HG02943 (cell line): ENCODE data around the gene TPD52L1.
"Not testable (repeated sequence)": the region's sequence is repeated elsewhere in the genome, so short reads cannot be mapped to it uniquely, and the experiment has no call there.

ENCODE experiments used
- ATAC-seq: cut with Tn5 transposase; IDR thresholded peaks from one replicate; pipeline ENCODE4 v1.9.1; 2021; ENCODE audit warnings: mild to moderate bottlenecking, low read depth, moderate library complexity; ENCODE audit not compliant: unreplicated experiment

The TPD52L1 gene

GRCh38 chr6:125264476-125264875, 110.9 kb downstream of the TPD52L1 start:
- no peak for ATAC-seq

DNA sequence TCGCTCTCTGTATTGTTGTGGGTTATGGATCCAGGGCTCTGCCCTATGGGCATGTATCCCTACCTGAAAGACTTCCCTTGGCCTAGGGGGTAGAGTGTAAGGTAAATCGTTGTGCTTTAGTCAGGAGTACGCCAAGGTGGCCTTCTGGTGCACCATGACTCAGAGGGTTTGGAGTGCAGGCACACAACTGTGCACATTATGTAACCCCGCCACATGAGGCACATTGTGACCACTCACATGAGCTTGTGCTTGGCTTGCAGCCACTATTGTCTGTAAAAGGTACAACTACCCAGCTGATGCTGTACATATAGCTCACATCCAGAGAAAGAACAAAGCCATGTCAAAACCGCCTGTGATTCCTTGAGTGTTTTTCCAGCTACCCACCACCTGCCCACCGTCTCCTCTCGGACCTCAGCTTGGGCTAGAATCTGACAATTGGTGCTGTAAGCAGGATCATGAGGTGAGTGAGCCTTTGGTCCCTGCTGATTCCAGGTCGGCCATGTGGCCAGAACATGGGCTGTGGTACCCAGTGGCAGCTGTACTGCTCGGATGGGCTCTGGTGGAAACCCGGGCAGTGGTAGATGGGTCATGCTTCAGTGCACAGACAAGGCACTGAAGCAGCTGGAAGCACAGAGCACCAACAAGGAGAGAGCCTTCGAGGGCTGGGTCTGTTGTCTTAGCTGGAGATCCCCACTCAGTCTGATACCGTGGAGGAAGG, 114.4 kb downstream of the TPD52L1 start:
- ATAC-seq = no peak

DNA sequence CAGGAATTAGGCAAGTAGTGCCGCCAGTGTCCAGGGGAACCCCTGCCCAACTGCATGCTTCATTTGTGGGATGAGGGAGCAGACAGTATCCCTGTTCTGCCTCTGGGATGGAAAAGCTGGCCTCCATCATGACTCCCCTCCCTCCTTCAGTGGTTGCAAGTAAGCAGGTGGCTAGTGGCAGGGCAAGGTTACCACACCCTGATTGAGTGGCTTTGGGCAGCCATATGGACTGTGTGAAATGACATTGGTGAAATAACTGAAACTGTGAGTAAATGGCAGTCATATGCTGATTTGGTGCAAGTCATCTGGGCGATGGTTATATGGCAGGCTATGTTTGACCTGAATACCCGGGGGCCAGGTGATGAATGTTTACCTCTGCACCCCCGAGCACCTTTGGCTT, 115.2 kb downstream of the TPD52L1 start:
- no peak for ATAC-seq

DNA sequence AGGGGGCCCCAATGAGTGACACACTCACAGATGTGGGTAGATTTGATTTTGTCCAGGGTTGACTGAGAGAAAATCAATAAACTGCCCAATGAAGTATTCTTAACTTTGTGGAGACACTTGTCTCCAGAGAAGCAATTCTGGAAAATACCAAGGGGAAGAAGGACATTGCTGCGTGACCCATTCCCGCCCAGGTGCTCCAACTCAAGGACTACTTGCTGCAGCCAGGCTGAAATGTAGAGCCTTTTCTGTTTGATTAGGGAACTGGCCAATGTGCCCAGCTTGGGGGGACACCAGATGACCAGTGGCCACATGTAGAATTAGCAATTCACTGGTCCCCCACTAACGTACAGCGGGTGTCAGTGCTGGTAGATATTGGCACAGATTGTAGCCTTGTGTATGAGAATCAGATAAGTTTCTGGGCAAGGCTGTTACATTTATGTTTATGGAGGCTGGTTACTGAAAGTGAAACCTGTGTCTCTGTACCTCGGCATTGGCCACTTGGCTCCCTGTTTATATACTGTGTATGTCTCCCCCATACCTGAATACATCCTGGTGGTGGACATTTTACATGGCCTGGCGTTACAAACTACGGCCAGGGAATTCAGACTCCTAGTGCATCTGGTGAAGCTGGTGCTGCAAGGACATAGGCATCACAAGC, 115.9 kb downstream of the TPD52L1 start:
- no peak for ATAC-seq

DNA sequence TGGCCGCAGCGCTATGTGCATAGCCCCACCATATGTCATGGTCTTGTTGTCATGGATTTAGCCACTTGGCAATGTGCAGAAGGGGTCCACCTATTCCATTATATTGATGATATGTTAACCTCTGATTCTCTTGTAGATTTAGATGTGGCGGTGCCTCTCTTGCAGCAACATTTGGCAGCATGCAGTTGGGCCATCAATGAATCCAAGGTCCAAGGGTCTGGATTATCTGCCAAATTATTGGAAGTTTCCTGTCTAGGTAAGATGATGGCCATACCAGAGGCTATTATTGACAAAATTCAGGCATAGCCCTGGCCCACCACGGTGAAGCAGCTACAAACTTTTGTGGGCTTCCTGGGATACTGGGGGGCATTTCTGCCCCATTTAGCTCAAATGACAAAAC, 116.8 kb downstream of the TPD52L1 start:
- no peak for ATAC-seq

- no peak for ATAC-seq
Measured at GRCh38 chr6:125271486-125272159, 118.0 kb downstream of the TPD52L1 start.

GRCh38 chr6:125273251-125273650, 119.7 kb downstream of the TPD52L1 start:
- no peak for ATAC-seq

DNA sequence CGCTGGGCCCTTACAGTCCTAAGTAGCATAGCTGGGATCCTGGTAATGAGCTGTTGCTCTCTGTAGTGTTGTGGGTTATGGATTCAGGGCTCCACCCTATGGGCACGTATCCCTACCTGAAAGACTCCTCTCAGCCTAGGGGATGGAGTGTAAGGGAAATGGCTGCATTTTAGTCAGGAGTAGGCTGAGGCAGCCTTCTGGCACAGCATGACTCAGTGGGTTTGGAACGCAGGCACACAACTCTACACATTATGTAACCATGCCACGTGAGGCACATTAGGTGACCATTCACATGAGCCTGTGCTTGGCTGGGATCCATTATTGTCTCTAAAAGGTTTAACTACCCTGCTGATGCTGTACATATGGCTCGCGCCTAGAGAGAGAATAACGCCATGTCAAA, 120.4 kb downstream of the TPD52L1 start:
- ATAC-seq = no peak

DNA sequence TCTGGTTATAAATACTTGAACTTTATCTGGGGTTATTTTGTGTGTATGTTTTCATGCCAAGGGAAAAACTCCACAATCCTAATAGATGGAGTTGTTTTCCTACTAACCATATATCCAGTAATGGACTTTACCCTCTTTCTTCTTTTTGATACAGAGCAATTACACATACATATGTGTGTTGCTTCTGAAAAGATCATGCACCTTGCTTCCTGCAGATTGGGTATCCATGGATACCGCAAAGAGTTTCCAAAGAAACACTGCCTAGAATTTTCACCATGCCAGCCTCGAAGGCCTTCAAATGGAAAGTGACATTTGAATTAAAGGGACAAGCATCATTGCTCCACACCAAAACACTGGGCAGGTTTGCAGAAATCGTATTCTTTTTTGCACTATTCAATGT, 121.4 kb downstream of the TPD52L1 start:
- no peak for ATAC-seq

DNA sequence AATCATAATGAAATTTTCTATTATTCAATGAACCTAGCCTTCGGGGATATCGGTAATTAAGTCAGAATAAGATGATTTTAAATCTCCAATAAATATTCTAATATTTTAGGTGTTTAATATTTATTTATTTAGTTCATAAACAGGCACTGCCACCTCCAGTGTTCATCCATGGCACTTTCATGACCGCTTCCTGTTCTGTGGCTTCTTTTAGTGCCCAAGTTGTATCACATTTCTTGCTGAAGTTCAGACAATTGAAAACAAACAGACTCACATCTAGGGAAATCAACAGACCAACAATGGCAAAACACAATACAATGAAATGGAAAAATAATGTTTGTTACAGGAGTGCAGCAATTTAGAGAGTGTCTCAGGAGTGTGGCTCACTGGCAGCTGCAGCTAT, 122.2 kb downstream of the TPD52L1 start:
- ATAC-seq = no peak

DNA sequence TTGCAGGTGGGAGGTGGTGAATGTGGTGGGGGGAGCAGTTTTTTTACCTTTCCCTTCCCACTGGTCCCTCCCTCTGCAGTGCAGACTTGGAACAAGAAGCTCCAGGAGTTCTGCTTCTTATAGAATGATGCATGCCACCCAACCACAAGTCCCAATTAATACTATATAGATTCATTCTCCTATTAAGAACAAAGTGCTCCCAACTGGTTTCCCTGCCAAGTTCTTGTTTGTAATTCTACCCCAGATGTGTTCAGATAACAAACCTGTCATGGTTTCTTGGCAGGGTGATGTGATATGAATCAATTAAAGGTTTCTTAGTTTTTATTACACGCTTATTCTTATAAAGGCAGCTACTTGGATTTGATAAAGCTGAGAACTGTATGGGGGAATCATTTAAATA, 124.3 kb downstream of the TPD52L1 start:
- ATAC-seq = no peak

GRCh38 chr6:125279961-125280360, 126.4 kb downstream of the TPD52L1 start:
- ATAC-seq = no peak

DNA sequence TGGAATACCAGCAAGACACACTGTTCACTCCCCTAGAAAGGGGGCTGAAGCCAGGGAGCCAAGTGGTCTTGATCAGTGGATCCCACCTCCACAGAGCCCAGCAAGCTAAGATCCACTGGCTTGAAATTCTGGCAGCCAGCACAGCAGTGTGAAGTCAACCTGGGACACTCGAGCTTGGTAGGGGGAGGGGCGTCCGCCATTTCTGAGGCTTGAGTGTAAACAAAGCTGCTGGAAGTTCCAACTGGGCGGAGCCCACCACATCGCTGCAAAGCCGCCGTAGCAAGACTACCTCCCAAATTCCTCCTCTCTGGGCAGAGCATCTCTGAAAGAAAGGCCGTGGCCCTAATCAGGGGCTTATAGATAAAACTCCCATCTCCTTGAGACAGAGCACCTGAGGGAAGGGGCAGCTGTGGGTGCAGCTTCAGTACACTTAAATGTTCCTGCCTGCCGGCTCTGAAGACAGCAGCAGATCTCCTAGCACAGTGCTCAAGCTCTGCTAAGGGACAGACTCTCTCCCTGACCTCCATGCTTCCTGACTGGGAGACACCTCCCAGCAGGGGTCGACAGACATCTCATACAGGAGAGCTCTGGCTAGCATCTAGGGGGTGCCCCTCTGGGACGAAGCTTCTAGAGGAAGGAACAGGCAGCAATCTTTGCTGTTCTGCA, 126.9 kb downstream of the TPD52L1 start:
- not testable (repeated sequence) for ATAC-seq

- not testable (repeated sequence) for ATAC-seq
Measured at GRCh38 chr6:125282470-125282869, 128.9 kb downstream of the TPD52L1 start.

- ATAC-seq = no peak
Measured at GRCh38 chr6:125285353-125285752, 131.8 kb downstream of the TPD52L1 start.

DNA sequence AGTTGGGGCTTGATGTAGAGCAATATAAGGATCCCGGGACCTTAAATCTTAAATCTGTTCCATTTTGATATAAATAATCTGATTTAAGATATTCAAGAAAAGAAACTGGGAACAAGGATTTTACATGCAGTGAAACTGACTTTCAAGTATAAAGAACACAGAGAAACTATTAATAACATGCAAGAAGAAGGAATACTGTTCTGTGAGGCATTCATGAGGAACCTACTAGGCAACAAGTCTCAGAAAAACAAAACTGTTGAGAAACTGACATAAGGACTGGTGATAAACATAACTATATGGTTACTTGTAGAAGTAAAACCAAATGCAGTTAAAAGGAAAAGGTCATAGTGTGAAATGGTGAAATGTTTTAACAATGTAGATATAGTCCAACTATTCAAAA, 132.4 kb downstream of the TPD52L1 start:
- ATAC-seq = no peak

GRCh38 chr6:125287718-125288117, 134.1 kb downstream of the TPD52L1 start:
- no peak for ATAC-seq

DNA sequence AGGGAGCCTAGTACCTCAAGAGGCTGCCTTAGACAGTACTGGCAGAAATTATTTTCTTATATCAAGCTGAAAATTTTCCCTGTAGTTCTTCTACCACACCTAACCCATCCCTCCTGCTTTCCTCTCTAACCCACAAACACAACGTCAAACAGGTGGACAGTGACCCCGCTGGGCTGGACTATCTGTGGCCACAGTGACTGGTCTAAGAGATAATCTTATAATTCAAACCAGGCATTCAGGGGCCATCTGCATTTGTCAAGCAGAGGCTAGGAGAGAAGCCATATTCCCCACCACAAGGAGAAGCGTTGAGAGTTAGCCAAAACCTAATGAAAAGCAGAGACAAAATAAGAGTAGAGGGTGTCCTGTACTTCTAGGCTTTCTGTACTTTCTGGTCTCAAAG, 140.0 kb downstream of the TPD52L1 start:
- no peak for ATAC-seq

DNA sequence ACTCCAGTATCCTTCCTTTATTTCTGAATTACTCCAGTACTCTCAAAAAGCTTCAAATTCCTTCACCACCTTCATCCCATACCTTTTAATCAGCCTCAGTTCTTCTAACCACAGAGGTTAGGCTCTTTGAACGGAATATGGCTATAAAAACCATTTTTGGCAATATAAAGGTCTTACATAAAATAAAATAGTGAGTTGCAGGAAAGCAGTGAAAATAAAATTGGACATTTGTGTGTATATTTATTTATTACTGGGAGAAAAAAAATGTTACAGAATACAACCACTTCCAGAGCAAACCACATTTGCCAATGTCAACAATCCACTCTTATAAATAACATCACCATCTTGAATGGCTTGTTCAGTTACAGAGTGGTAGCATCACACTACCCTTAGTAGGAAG, 140.5 kb downstream of the TPD52L1 start:
- ATAC-seq = no peak

GRCh38 chr6:125294925-125295324, 141.4 kb downstream of the TPD52L1 start:
- no peak for ATAC-seq

GRCh38 chr6:125296471-125296870, 142.9 kb downstream of the TPD52L1 start:
- no peak for ATAC-seq
